GM12873 (cell line): ENCODE results near the gene ALAS1.

Source experiments
- TF ChIP-seq, protein P1 (sequence below): IDR thresholded peaks from 2 replicates; pipeline ENCODE4 v1.5.1; 2012; ENCODE audit warnings: low read depth, mild to moderate bottlenecking, moderate library complexity, low read length, control low read depth; ENCODE audit not compliant: insufficient read depth; ENCODE audit errors: missing control alignments

ALAS1 gene

DNA sequence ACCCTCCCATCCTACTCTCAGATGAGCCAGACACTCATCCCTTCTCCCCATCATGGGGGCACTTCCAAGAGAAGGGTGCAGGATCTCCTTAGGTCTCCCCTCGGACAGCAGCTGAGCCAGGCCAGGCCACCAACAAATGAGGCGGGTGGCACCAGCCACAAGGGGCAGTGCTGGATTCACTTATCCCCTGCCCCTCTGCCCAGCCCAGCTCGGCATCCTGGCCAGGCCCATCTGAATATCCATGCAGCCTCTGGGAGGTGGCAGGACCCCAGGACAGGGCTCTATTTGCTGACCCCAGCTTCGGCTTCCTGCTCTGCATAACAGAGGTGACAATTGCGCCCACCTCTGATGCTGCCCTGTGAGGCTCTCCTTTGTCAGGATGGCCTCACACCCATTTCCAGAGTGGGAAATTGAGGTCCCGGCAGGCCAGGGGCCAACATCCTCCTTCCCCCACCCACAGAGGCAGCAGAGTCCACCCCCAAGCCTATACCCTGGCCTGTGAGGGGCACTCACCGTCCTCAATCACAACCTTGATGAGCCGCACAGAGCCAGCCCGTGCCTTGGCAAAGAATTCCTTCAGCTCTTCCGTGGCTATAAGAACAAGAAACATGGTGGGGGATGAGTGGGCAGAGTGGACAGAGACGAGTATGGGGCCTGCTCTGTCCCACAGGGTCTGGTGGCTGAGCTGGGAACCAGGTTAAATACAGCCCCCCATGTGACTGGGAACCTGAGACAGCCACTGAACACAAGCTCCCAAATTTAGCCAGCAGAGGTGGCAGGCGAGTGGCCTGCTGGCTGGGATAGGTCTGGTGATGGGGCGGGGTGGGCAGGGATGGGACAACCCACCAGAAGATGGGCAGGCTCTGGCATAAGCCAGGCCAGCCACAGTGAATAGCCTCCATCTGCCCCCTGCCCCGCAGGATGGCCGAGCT, 36.8 kb downstream of the ALAS1 start:
- TF ChIP-seq, protein P1, sequence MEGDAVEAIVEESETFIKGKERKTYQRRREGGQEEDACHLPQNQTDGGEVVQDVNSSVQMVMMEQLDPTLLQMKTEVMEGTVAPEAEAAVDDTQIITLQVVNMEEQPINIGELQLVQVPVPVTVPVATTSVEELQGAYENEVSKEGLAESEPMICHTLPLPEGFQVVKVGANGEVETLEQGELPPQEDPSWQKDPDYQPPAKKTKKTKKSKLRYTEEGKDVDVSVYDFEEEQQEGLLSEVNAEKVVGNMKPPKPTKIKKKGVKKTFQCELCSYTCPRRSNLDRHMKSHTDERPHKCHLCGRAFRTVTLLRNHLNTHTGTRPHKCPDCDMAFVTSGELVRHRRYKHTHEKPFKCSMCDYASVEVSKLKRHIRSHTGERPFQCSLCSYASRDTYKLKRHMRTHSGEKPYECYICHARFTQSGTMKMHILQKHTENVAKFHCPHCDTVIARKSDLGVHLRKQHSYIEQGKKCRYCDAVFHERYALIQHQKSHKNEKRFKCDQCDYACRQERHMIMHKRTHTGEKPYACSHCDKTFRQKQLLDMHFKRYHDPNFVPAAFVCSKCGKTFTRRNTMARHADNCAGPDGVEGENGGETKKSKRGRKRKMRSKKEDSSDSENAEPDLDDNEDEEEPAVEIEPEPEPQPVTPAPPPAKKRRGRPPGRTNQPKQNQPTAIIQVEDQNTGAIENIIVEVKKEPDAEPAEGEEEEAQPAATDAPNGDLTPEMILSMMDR, result peak; percentile 5

DNA sequence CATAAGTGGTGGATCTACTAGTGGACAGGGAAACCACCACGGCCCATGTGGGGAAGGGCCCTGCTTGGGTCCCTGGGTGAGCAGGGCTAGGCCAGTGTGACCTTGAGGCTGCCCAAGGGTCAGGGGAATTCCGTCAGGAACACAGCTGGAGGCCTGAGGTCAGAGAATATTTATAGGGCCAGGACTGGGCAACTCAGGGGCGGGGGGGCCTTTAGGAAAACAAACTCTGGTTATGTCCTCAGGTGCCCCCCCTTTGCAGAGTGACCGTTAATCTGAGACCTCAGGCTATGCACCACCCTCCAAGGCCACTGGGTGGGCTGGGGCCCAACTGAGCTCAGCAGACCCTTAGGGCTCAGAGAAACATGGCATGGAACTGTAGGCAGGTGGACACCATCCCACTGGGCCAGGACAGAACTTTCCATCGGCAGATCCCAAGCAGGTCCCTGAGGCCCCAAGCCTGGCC, 38.5 kb downstream of the ALAS1 start:
- TF ChIP-seq, protein P1, result peak; percentile 16

DNA sequence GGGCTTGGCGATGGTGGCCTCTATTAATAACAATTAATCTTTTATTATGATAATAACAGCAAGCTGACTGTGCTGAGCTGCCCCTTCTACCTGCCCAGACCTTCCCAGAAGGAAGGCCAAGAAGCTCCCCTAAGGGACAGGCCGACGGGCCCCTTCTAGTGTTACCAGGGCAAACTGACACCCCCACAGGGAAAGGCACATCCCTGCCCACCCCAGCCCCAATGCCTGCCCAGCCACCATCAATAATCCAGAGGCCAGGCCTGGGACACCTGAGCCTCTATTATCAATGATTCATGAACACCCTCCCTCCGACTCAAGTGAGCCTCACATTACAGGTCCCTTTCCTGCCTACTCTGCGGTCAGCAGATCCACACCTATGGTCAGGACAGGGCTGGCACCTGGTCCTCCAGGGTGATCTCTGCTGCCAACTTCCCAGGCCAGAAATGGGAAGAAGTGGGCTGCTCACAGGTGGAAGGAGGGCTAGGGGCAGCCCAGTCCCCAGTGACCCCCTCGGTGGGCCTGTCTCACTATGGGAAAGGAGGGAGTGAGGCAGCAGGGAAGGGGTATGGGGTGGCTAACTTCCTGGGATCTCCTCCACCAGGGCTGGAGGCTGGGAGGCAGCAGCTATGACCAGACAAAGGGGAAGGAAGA, 39.2 kb downstream of the ALAS1 start:
- TF ChIP-seq, protein P1, result no peak

DNA sequence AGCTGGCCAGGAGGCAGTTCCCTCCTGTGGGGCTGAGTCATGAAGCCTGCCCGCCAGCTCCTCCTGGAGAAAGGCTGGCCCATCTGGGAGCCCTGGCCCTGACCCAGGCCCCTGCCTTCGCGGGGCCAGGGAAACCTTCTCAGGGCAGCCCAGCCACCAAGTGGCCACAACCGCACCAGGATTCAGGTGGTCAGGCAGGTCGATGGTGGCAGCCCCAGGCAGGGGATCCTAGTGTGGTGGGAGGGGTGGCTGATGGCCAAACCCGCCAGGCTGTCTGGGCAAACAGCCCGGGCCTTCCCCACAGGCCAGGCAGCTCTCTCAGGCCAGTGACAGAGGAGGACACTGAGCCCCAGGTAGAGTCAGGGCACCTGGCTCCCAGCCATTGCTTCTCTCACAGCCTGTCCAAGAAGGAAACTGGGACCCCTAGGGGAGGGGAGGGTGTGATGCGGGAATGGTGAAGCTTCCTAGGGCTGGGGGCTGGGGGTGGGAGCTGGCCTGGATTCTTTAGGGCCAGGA, 39.8 kb downstream of the ALAS1 start:
- TF ChIP-seq, protein P1, result no peak

DNA sequence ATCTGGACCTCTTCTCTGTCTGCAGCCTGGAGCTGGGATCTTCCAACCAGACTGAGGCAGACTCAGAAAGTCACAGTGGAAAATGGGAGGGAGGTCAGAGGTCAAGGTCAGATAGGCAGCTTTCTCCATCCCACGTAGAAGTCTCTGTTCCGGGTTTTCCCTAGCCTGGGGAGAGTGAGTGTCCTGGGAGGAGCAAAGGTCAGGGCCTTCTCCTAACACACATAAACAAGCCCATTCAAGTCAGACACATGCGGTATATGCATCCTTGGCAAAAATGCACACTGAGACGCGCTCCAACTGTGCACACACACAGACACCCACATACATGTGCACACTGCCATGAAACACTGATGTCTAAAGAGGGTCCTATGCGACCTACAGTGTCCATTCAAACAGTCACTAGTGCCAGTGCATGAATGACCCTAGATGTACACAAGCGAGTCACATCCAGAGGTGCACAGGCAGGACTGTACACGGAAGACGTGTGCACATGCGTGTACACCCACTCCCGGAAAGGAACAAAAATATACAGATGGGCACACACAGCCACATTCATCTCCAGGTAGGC, 40.3 kb downstream of the ALAS1 start:
- TF ChIP-seq, protein P1, result no peak

DNA sequence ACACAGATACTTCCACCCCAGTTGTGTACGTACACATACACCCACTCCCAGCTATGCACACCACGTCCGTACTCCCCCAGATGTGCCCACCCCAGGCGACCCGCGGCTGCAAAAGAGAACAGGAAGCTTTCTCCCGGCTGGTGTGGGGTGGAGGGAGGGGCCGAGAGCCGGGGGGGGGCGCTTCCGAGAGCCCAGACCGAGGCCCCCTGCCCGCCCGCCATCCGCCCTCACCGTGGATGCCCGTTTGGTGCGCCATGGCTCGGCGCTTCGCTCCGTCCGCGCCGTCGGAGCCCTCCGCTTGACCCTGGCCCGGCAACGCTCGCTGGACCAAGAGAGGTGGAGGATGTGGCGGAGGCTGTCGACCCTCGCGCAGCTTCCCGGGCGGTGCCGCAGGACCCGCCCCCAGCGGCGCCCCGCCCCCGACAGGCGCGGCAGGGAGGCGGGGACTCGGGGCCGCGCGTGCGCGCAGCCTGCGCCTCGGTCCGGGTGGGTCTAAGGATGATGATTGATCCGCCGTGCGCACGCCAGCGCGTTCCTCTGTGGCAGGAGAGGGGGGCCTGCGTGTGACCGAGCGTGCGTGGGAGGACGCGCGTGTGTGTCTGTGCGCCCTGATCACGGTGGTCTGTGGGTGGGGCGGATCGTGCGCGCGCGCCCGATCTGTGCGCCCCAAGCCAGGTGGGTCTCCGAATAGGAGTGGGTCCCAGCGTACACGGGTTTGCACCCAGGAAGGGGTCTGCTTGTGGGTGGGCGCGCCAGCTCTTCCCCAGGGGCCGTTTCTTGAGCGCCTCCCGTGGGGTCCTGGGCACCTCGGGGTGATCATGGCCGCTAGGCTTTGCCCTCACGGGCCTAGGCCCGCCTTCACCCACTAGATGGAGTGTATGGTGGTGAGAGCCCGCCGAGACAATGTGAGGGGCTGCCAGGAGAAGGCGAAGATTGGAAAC, 41.1 kb downstream of the ALAS1 start, which contains the start of gene TWF2:
Gene TWF2 (minus strand): TSS at position 398 of the 941 bp plus-strand sequence. CDS start 142 bp downstream, at position 256.
- TF ChIP-seq, protein P1, result peak; percentile 53
